GM13976 (cell line): ENCODE data around the gene BLTP2.
A peak's percentile ranks its signal among the peaks of the same experiment; 100 is the strongest.

Experiments used
- DNase-seq: peaks from one replicate; pipeline ENCODE4 v3.0.0; 2012; ENCODE audit warnings: low spot score
- CTCF ChIP-seq: IDR thresholded peaks from 2 replicates; pipeline ENCODE4 v1.5.1; 2012; ENCODE audit warnings: borderline replicate concordance, mild to moderate bottlenecking; ENCODE audit not compliant: insufficient read depth; ENCODE audit errors: extremely low read depth, missing control alignments, control extremely low read depth
- in situ Hi-C: fragments of 300-500 bp; cut with MboI; formaldehyde crosslinking; loops from one replicate; pipeline ENCODE4 v1.12.0; 2022; ENCODE audit warnings: low sequenced_read_pairs, mixed read lengths, inconsistent platforms; ENCODE audit not compliant: unreplicated experiment

The BLTP2 gene

DNA sequence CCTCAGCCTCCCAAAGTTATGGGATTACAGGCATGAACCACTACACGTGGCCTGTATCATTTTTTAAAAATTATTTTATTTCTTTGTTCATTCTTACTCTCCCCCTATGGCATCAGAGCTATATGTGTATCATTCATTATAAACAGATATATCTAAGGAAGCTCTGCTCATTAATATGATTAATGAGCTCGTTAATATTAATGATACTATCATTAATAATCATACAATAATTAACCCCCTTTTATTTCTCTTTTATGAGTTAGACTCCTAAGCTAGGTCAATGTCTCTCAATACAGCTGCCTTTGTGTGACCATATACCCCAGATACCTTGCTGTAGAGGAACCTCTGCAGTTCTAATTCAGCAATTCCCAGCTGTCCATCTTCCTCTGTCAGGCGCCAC lies 26.5 kb downstream of the BLTP2 start:
- in situ Hi-C loops, result no loop called here
- no peak for DNase-seq
- TF ChIP-seq CTCF, result no peak

DNA sequence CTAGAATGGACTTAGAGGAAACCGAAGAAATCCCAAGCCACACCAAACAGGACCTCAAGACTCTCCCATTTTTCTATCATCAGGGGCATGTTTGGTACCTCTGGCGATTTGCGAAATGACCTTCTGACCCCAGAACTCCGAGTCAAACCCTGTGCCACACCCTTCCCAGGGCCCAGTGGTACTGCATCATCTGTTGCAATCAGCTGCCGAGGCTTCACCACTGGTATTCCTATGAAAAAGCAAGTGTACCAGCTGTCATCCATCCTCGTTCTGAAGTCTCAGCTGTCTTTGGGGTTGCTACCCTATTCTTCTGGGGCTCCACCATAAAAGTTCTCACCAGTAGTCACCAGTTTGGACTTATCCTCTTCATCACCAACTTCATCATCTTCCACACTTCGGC lies 28.7 kb downstream of the BLTP2 start:
- DNase-seq, result no peak
- in situ Hi-C loops, result no loop called here
- TF ChIP-seq CTCF, result no peak

DNA sequence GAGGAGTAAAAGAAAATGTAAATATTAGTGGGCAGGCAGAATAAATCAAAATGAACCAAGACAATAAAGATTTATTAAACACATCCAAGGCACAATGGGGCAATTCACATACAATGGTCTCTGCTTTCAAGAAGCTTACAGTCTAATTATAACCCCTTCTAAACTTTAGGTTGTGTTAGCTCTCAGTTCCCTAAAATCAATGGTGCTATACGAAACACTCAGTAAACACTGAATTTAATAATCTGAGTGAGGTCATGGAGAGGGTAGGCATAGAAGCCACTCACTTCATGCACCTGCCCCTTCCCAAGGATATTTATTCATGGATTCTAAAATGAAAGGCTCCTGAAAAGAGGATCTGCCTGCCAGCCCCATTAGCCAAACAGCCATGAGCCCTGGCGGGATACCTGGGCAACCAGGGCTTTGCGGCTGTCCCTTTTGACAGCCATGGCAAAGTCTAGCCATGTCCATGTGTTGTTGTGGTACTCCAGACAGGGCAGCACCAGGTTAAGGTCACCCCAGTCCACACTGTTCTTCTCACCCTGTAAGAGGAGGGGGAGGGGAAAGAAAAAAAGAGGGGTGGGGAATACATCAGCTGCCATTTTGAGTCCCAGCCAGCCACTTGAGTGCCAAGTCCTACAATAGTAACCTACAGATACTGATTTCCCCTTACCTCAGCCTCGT lies 29.6 kb downstream of the BLTP2 start:
- in situ Hi-C loops, result no loop called here
- no peak for TF ChIP-seq CTCF
- DNase-seq, result no peak

- TF ChIP-seq CTCF, result no peak
- in situ Hi-C loops, result no loop called here
- DNase-seq, result no peak
Measured at GRCh38 chr17:28613931-28614381, 31.0 kb downstream of the BLTP2 start, which contains the start of gene RSKR. TSS of gene RSKR (minus strand) at chr17:28614185. CDS start at chr17:28614161, 24 bp downstream.

DNA sequence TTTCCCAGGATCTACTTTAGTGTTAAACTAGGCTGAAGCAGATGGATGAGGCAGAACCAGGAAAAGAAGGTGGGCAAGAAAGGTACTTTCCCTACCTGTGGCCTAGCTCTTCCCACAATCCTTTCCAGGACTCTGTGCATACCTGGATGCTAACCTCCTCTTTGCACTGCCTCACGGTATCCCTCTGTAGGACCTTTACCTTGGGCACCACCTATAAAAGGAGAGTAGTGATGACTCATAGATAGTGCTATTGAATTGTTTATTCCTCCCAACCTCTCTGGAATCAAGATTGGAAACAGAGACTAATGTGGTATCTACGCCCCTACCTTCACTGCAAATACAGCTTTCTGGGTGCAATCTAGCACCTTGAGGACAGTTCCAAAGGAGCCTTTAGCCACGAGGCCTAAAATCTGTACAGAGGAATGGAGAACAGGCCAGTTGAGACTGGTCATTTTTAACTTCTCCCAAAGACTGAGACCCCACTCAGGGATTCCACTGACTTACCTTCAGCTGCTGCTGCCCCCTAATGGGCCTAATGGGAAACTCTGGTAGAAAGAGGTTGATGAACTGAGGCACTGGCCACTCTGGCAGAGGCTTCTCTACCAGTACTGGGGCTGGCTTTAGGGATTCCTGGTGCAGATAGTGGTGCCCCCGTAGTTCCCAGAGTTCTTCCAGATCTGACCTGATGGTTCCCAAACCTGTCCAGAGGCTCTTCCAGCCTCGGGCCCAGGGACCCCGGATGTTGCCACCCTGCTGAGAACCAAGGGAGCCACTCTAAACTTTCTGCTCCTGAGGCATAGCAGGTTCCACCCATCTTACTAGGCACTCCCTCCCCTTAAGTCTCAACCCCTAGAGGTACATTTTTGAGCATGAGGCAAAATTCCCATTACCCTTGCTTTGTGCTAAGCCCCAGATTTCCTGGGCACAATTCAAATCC lies 31.8 kb downstream of the BLTP2 start:
- in situ Hi-C loops, result no loop called here

DNA sequence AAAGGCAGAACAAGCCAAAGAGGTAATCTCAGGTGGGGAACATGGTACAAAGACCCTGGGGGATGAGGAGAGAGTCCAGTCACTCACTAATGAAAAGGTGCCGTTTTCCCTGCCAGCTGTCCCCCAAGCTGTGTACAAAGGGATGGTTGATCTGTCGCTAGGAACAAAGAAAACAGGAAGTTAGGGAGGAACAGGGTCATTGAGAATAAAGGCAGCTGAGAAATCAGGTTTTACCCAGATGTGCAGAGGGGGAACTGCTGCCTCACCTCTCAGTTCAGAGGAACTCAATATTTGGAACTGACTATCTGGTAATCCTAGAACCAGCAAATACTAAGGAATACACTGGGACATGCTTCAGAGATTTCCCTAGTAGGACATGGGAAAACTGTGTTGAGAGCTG lies 32.4 kb downstream of the BLTP2 start:
- in situ Hi-C loops, result no loop called here
- no peak for DNase-seq
- no peak for TF ChIP-seq CTCF

More for the DNA sequence above, 31.8 kb downstream of the BLTP2 start:
- DNase-seq, result peak; percentile 54
- TF ChIP-seq CTCF, result peak; percentile 64
